HL-60/S4 treated with retinoic acid at 250 ng/mL for 4 days and 3 days (cell line): ENCODE results near the gene ZNF462.
"Not testable (repeated sequence)": the region's sequence is repeated elsewhere in the genome, so short reads cannot be mapped to it uniquely, and the experiment has no call there.

Source experiments
- in situ Hi-C: fragments of 300-500 bp; cut with MboI; formaldehyde crosslinking; loops from 2 replicates; pipeline ENCODE4 v1.7.0; 2022; ENCODE audit warnings: low sequenced_read_pairs

ZNF462 gene, protein sequence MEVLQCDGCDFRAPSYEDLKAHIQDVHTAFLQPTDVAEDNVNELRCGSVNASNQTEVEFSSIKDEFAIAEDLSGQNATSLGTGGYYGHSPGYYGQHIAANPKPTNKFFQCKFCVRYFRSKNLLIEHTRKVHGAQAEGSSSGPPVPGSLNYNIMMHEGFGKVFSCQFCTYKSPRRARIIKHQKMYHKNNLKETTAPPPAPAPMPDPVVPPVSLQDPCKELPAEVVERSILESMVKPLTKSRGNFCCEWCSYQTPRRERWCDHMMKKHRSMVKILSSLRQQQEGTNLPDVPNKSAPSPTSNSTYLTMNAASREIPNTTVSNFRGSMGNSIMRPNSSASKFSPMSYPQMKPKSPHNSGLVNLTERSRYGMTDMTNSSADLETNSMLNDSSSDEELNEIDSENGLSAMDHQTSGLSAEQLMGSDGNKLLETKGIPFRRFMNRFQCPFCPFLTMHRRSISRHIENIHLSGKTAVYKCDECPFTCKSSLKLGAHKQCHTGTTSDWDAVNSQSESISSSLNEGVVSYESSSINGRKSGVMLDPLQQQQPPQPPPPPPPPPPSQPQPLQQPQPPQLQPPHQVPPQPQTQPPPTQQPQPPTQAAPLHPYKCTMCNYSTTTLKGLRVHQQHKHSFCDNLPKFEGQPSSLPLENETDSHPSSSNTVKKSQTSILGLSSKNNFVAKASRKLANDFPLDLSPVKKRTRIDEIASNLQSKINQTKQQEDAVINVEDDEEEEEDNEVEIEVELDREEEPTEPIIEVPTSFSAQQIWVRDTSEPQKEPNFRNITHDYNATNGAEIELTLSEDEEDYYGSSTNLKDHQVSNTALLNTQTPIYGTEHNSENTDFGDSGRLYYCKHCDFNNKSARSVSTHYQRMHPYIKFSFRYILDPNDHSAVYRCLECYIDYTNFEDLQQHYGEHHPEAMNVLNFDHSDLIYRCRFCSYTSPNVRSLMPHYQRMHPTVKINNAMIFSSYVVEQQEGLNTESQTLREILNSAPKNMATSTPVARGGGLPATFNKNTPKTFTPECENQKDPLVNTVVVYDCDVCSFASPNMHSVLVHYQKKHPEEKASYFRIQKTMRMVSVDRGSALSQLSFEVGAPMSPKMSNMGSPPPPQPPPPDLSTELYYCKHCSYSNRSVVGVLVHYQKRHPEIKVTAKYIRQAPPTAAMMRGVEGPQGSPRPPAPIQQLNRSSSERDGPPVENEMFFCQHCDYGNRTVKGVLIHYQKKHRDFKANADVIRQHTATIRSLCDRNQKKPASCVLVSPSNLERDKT (N-terminal part only)

DNA sequence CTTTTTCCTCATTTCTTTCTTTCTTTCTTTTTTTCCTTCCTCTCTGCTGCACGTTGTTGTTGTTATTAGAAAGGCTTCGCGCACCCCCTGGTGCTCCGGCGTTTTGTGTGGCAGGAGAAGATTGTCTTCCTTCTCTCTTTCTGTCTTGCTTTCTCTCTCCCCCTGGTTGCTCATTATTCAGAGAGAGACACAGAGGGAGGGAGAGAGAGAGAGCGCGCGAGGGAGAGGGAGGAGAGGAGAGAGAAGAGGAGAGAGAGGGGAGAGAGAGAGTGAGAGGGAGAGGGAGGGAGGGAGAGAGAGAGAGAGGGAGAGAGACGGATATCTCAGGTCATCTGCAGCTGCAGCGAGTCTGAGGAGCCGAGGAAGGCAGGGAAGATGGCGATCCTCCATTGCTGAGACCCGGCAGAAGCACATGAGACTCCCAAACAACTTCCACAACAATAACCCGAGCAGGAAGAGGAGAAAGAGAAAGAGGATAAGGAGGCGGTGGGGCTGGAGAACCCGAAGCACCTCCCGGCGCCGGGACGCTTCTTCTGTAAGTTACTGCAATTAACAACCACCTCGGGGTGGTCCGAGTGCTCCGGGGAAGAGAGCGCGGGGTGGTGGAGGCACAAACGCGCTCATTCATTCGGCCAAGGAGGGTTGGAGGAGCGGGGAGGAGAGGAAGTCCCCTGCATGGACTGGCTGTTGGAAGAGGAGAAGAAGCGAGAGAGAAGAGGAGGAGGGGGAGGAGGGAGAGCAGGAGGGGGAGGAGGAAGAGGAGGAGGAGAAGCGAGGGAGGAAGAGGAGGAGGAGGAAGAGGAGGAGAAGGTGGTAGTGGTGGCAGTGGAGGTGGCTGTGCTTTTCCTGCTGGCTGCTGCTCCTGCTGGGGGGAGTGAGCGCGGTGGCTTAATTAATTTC, at the start of gene ZNF462:
Gene ZNF462, plus strand, starts transcription at position 346 of the 900 bp plus-strand sequence. CDS start 60,218 bp downstream, outside the sequence.
- in situ Hi-C loops, result no loop called here

DNA sequence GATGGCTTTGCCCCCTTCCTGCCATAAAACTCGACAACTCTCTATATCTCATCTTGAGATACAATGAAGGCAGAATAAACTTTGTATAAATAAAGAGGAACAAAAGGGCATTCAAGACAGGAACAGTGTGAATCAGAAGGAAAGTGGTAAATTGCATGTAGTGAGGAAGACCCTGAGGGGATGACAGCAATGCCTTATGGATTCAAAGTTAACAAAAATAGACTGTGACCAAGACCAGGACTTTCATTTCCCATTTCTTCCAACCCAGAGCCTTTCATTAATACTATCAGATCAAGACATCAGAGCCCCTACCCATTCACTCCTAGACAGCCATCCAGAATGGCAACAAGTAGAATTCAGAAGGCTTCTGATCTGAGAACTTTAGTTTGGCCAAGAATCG, 46.4 kb upstream of the ZNF462 start:
- in situ Hi-C loops, result no loop called here

DNA sequence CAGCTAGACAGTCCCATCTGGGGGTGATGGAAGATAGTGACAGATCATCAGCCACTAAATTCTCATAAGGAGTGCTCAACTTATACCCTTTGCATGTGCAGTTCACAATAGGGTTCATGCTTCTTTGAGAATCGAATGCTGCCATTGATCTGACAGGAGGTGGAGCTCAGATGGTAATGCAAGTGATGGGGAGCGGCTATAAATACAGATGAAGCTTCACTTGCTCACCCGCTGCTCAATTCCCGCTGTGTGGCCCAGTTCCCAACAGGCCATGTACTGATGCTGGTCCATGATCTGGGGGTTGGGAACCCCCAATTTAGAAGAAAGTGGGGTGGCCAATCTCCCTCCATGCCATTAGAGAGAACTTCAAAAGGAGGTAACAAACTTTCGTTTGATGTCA, 44.9 kb upstream of the ZNF462 start:
- in situ Hi-C loops, result no loop called here

DNA sequence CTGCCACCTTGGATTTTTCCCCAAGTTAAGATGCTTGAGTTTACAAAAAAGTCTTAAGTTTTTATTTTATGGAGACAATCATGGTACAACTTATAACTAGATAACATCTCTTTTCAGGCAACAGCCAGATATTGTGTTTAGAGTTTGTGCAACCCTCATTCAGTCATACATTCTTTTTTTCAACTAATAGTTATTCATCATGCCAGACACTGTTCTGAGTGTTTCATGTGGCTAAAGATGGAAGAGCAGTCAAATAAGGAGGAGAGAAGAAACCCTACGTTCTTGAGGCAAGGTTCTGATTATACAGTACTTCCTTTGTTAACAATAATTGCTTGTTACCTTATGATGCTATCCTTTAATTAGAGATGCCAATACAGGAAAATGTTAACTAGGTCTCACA, 42.1 kb upstream of the ZNF462 start:
- in situ Hi-C loops, result no loop called here

DNA sequence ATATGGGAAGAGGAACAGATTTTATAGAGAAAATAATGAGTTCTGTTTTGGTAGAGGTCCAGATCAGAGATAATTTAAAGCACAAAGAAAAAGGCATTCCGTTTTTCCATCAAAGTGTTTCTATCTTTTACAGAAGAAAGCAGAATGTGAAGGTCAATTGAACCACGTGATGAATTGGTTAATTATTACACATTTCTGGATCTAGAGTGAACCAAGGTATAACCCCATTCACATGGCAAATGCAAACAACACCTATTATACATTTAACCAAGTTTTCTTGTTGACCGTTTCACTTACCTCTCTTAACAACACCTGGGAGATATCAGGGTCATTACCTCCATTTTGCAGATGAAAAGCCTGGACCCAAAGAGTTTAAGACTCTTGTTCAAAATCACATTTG, 34.9 kb upstream of the ZNF462 start:
- in situ Hi-C loops, result no loop called here

DNA sequence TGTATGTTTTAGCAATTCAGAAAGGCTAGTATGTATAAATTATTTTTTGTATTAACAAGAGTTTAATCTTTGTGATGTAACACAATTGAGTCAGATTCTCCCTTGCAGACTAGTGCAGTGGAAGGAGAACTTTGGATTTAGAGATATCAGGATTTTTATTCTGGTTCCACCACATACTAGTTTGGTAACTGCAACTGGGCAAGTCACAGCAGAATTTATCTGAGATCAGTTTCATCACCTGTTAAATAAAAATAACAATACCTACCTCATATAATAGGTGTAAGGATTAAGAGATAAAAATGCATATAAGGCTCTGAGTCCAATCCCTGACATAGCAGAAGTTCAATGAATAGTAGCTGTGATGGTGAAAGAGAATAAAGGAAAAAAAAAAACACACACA, 34.0 kb upstream of the ZNF462 start:
- in situ Hi-C loops, result no loop called here

DNA sequence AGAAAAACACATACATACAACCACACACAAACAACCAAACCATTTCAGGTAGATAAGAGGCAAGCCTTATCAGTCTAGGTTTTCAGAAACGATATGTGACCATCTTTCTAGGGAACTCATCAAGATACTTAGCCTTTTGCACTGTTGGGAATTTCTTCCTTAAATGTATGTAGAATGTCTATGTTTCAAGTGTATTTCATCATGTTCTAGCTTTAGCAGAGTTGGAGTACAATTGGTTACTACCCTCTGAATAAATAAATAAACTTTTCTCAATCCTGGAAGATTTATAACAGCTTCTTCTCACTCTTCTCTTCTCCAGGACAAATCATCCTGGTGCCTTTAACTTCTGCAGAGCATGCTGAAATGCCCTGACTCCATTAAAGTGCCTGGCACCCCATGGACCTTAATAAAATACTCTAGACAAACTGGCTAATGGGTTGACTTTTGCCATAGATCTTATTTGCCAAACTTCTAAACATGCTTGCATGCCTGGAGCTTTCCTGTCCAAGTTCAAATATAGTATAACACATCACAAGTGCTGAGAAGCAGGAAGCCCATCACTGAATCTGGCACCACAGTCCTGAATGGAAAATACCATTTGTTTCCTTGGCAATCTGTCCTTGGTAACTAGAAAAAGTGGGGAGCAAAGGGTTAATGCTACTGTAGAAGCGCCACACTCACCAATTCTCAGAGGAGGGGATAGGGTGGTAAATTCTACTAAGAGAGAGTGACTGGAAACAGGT, 33.1 kb upstream of the ZNF462 start:
- in situ Hi-C loops, result no loop called here

DNA sequence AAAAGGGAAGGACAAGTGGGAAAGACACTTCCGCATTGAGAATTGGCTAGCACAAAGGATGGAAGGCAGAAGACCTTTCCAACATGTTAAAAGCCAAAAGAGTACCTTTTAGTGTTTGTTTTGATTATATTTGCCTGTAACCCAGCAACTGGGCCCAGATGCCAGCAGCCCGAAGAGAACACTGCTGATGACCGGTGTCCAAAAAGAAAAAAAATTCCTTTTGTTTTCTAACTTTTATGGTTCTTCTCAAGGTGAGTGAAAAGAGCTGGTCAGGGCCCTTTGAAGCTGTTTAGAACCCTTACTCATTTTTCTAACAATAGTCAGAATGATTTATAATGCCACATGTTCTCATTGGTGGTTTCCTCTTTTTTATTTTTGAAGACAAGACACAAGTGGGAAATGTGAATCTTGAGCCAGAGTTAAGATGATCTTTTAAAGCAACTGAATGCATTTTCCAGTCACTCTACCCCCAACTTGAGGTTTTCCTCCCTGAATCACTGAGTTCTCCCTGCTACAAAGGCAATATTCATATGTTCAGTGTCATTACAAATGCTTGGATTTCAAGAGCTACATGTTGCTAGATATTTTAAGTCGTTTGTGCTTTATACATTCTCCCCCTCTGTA, 32.3 kb upstream of the ZNF462 start:
- in situ Hi-C loops, result no loop called here

DNA sequence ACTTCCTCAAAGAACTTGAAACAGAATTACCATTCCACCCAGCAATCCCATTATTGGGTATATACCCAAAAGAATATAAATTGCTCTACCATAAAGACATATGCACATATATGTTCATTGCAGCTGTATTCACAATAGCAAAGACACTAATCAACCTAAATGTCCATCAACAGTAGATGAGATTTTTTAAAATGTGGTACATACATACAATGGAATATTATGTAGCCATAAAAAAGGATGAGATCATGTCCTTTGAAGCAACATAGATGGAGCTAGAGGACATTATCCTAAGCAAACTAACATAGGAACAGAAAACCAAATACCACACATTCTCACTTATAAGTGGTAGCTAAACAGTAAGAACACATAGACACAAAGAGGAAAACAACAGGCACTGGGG, 28.1 kb upstream of the ZNF462 start:
- in situ Hi-C loops, result no loop called here

DNA sequence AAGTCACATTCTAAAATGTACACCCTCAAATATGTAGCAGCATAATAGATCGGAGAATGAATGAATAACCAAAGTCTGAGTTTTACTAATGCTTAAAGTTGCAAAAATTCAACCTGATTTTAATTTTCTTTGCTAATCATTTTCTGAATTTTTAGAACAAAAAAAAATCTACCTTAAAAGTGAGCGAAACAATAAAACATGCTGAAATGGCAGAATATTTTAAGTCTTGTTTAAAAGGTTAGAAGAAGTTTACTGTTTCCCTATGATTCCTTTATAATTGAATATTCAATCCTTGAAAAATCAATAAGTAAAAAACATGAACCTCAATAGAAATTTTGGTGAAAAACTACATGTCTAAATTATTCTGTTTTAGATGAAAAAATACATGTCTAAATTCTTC, 27.1 kb upstream of the ZNF462 start:
- in situ Hi-C loops, result no loop called here

DNA sequence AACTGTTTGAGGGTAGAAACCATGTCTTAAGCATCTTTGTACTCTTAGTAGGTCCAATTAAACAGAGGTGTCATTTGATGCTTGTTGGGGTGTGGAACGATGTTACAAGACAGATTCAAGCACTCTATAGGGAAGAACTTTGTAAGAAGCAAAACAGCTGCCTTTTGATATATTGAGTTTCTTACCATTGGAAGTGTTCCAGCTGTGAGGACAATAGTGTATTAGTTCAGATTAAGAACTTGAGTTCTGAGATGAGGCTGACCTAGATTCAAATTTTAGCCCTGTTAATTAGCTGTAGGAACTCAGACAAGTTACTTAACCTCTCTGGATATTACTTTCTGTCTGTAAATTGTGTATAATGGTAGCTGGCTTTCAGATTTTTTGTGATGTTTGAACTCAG, 19.6 kb upstream of the ZNF462 start:
- in situ Hi-C loops, result no loop called here

DNA sequence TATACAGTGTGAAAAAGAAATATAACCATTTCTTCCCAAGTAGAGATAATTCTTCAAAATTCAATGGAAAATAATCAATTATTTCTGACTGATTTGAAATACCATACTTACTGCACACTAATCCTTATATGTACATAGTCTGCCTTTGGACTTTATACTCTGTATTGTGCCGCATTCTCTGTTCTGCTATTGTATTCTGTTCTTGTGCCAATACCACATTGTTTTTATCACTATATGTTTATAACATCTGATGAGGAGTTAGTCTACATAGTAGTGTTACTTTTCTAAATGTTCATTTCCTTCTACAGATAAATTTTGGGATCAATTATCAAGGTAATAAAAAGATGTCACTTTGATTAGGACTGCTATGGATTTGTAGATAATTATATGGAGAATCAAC, 16.7 kb upstream of the ZNF462 start:
- in situ Hi-C loops, result no loop called here

DNA sequence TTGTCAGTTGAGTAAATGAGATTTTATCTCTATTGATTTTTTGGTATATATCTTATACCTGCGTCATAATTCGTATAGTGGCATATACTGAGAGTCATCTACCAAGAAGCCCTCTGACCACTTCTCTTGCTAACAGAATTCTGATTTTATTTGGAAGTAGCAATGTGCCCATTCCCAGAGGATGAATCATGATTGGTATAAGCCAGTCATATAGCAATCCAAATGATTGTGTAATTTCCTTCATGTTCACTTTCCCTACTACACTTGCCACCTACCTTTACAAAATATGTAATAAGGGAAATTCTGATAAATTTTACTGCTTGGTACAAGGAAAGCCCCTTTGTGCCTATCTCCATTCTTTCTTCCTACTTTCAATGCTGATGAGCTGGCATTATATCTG, 16.1 kb upstream of the ZNF462 start:
- in situ Hi-C loops, result no loop called here

DNA sequence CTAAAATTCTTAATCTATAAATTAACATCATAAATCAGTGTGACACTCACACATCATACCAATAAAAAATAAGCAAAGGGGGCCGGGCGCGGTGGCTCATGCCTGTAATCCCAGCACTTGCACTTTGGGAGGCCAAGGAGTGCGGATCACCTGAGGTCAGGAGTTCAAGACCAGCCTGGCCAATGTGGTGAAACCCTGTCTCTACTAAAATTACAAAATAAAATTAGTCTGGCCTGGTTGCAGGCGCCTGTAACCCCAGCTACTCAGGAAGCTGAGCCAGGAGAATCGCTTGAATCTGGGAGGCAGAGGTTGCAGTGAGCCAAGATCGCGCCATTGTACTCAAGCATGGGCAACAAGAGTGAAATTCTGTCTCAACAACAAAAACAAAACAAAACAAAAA, 11.3 kb upstream of the ZNF462 start:
- in situ Hi-C loops, result not testable (repeated sequence)

DNA sequence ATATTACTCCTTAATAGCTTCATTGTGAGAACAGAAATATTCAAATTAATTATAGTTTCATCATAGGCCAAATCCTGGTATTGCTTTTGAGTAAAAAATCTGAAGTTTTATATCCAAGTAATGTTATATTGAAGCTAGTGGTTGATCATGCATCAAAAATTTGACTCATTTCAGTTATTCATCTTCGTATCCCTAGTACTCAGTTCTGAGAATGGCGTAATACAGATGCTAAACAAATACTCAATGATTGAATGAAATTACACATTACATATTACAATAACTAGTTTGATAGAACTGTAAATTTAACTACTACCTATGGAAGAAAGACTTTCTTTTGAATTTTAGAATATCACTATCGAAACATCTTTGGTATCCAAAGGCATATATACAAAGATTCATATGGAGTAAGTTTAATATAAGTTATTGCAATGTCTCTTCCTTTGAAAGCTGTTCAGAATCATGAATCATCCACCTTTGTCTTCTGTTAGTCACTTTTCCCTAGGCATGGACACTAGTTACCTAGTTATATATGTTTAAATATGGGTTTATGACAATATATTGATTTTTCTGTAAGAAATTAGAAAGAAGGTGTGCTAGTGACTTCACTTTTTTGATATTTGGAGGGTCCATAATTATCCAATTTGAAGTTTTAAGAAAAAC, 5.0 kb upstream of the ZNF462 start:
- in situ Hi-C loops, result no loop called here

DNA sequence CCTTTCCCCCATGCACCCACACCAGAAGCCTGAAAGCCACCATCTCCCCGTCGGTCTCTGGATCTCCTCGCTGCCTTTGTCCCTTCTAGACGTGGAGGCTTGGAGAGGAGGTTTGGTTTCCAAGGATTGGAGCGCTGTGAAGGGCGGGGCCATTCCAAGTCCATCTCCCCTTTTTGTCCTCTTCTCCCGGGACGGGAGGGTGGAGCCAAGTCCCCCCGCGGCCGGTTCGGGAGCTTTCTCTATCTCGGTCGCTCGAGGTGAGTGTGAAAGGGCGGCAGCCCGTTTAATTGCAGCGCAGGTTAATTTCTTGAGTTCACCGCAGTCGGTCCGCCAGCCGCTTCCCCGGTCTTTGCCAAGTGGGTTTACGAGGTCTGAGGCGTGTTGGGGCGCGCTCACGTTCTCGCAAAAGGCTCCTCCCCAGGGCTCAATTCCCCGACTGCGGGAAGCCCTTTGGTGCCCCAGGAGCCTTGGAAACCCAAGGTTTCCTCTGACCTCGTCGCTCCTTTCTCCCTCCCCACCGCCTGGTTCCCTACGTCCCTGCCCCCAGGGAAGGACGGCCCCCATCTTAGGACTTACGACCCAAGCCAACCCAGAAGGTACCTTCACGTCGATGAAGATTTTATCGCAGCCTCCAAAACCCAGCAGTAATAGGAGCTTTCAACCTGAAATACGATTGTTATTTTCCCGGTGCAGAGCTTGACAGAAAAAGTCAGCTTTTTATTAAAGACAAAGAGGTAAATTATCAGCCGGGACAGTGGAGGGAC, 2.8 kb upstream of the ZNF462 start:
- in situ Hi-C loops, result no loop called here

DNA sequence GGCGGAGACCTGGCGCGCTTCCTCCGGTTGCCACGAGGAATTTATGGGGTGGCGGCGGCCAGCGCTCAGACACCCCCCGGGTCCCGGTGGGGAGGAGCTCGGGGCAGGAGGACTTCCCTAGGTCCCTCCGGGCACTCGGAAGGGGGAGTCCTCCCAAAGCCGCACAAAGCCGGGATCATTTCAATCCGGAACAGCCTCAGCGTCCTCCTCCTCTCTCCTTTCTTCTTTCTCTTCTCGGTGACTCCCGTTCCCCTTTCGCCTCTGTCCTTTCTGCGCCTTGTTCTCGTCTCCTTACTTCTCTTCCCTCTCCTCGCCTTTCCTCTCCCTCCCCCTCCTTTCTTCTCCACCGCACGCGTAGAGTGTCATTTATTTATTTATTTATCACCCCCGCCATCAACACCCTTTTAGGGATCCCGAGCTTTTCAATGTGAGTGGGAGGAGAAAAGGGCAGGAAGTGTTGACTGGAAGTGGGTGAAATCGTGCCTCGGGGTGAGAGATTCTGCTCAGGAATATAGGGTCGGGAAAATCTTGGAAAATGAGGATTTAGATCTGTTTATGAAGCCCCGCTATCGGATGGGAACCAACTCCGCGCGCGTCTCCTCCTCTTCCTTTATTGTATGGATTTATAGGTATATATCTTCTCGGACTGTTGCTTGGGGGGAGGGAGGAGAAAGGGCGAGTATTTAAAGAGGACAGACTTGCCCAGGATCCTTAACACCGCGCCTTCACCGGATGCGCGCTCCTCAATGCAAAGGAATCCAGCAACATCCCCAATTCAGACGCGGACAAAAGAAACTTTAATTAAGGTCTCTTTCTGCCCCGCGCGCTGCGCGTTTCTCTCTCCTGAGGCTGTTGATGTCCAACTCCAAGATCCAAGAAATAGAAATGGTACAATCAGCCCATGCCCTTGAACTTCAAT, 2.0 kb upstream of the ZNF462 start:
- in situ Hi-C loops, result no loop called here
